Bronchial epithelial cell (primary cell): ENCODE results near the gene DCK. TPM values are rescaled to one million over a fixed set of nuclear protein-coding genes. Genes with fewer than 3 reads are reported as not detected.

Experiments
- DNase-seq: peaks from one replicate; pipeline ENCODE4 v3.0.0-alpha.2; 2010; ENCODE audit warnings: low read depth
- FAIRE-seq: peaks from 2 replicates; lab custom pipeline; 2011; peaks lifted over from hg19 to GRCh38; lab: Jason Lieb, UNC
- H3K27me3 ChIP-seq: 2 replicates; pipeline ENCODE4 v1.5.1; 2011; ENCODE audit warnings: low read length; ENCODE audit not compliant: control insufficient read depth, insufficient read depth
- H3K36me3 ChIP-seq: 2 replicates; pipeline ENCODE4 v1.5.1; 2011; ENCODE audit warnings: low read length; ENCODE audit not compliant: control insufficient read depth, insufficient read depth
- H3K4me3 ChIP-seq: 2 replicates; pipeline ENCODE4 v1.5.1; 2011; ENCODE audit warnings: mild to moderate bottlenecking, low read depth, low read length, control low read depth
- total RNA-seq: library from RNA; depleted of rRNA; stranded (reverse); fragments of >200 nt; gene quantifications from 2 replicates; pipeline ENCODE4 v1.2.1, GENCODE V29; 2014
- TF ChIP-seq, protein P1 (sequence below): IDR thresholded peaks from 2 replicates; pipeline ENCODE4 v1.5.1; 2011; ENCODE audit warnings: mild to moderate bottlenecking, moderate library complexity, low read length, control low read depth, inconsistent platforms; ENCODE audit not compliant: insufficient read depth, severe bottlenecking

Gene DCK
- total RNA-seq, 1 donor from 2014 or later: 16.1 TPM

DNA sequence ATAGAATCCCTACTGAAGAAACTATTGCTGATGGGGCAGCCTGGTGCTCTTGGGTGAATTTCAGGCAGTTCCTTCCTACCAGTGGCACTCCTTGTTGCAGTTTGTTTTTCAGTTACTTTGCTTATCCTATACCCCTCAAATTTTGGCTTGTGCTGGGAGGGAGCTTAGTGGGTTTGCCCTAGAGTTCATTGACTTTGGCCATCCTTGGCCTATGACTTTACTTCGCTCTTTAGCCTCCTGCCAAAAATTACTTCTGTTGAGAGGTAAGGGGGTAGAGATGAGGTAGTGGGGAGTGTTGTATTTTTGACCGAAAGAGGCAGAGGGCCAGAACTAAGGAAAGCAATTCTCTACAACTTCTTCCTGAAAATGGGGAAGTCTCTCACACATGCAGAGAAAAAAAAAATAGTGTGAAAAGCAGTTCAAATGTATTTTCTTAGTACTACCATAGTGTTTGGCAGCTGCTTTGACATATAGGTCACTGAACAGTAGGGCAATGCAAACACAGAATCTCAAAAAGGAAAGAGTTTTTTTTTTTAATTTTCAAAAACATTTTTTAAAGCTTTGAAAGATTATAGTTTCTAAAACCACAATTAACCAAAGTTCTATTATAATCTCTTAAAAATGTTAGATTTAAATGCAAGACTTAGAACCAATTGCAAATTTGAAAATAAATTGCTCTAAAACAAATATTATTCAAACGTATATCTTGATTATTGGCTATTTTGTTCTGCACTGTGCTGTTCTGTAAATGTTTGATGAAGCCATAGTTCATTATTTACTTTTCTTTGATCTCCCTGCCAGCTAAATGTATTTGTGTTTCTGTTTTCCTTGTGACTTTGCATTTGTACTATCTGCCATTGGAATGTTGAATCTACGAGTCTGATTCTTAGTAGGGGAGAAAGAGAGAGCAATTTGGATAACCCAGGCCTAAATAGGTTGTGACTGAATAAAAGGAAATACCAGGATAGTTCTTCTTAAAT is 73.6 kb downstream of the DCK start:
- Histone ChIP-seq H3K36me3 (no peaks in the 10 kb centered on the region), H3K4me3 (no peak overlapping the region), H3K27me3 (no peaks in the 10 kb centered on the region)
- DNase-seq (no peak), FAIRE-seq (no peak)
- TF ChIP-seq, protein P1, sequence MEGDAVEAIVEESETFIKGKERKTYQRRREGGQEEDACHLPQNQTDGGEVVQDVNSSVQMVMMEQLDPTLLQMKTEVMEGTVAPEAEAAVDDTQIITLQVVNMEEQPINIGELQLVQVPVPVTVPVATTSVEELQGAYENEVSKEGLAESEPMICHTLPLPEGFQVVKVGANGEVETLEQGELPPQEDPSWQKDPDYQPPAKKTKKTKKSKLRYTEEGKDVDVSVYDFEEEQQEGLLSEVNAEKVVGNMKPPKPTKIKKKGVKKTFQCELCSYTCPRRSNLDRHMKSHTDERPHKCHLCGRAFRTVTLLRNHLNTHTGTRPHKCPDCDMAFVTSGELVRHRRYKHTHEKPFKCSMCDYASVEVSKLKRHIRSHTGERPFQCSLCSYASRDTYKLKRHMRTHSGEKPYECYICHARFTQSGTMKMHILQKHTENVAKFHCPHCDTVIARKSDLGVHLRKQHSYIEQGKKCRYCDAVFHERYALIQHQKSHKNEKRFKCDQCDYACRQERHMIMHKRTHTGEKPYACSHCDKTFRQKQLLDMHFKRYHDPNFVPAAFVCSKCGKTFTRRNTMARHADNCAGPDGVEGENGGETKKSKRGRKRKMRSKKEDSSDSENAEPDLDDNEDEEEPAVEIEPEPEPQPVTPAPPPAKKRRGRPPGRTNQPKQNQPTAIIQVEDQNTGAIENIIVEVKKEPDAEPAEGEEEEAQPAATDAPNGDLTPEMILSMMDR: no peak

DNA sequence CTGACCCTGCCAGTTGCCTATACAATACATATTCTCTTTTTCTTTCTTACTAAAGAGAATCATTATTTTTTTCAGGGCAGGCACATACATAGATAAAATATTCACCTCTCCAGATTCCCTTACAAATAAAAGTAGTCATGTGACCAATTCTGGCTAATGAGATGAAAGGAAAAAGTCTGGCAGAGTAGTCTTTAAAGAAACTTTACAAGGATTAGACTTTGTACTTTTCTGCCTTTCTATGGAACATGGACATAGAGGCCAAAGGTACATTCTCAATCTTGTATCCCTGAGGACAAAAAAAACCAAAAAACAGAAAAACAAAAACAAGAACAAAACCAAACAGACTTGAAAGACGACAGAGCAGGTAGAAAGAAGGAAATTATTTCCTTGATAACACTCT is 75.6 kb downstream of the DCK start:
- no peak for FAIRE-seq
- no peaks in the 10 kb centered on the region for H3K27me3 ChIP-seq

DNA sequence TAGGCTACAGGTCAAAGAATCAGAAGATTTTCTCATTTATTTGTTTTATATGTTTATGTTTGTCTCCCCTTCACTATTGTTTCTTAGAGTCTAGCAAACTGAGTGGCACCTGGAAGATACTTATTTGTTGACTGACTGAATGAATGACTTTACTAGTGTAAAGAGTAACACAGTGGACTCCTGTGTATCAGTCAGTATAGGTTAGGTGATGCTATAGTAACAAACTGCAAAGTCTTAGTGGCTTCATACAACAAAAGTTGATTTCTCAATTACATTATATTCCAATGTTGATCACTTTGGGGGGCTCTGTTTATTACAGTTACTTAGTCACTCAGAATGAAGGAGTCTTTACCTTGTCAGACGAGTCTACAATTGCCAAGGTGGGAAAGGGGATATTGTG is 76.6 kb downstream of the DCK start:
- FAIRE-seq (no peak), DNase-seq (no peak)
- H3K36me3 ChIP-seq: no peaks in the 10 kb centered on the region
- peaks cover 2% of the 10 kb centered on the region for H3K27me3 ChIP-seq
- TF ChIP-seq, protein P1: no peak
- H3K4me3 ChIP-seq: no peak overlapping the region

More for the DNA sequence above, 75.6 kb downstream of the DCK start:
- no peak overlapping the region for H3K4me3 ChIP-seq
- TF ChIP-seq, protein P1: no peak
- DNase-seq: no peak
- no peaks in the 10 kb centered on the region for H3K36me3 ChIP-seq

DNA sequence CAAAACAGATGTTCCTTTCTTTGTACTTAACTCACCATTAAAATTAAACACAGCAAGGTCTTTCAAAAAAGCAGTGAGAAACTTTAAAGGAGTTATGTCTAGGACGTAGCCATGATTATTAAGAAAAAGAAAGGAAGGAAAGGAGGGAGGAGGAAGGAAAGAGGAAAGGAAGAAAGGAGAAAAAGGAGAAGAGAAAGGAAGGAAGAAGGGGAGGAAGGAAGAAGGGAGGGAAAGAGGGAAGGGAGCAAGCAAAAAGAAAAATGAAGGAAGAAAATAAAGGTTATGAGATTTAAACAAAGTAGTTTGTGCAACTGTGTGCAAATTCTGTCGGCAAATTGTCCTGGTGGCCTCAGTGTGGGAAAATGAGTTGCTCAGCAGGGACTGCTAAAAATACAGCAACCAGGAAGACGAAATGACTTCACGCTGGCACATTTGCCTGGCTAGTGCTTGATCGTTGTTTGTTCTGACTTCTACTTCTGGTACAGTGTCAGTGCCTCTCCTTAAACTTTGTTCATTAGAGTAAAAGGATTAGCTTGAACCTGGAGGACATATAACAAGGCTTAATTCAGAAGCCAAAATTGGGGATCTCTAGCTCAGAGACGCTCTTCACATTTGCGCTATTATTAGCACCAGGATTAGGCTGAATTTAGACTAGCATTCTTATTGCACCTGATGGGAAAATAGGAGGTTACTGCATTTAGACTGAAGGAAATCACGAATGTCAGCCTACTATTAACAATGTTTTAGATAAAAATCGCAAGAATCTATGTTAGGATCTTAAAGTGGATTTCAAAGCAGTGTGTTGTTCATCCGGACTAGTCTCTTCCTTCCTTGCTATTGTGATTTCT is 81.2 kb downstream of the DCK start:
- TF ChIP-seq, protein P1: no peak
- Histone ChIP-seq H3K36me3 (no peaks in the 10 kb centered on the region), H3K4me3 (no peak overlapping the region), H3K27me3 (peaks cover 2% of the 10 kb centered on the region)
- FAIRE-seq (no peak), DNase-seq (no peak)

Other genes starting within 250 kb of the DCK start
- gene GRSF1, start 153.8 kb upstream of the DCK start, total RNA-seq: 62.7 and 78.5 TPM in 2 replicates
- 8.1 and 8.4 TPM in 2 replicates for gene MOB1B, start 91.3 kb upstream of the DCK start, total RNA-seq